ENCODE data around the gene MYD88. TPM values are rescaled to one million over a fixed set of nuclear protein-coding genes. Genes with fewer than 3 reads are reported as not detected.

The MYD88 gene
- total and polyA plus RNA-seq, 12 donors, result 4.2 to 22.3 (median 7.1) TPM

DNA sequence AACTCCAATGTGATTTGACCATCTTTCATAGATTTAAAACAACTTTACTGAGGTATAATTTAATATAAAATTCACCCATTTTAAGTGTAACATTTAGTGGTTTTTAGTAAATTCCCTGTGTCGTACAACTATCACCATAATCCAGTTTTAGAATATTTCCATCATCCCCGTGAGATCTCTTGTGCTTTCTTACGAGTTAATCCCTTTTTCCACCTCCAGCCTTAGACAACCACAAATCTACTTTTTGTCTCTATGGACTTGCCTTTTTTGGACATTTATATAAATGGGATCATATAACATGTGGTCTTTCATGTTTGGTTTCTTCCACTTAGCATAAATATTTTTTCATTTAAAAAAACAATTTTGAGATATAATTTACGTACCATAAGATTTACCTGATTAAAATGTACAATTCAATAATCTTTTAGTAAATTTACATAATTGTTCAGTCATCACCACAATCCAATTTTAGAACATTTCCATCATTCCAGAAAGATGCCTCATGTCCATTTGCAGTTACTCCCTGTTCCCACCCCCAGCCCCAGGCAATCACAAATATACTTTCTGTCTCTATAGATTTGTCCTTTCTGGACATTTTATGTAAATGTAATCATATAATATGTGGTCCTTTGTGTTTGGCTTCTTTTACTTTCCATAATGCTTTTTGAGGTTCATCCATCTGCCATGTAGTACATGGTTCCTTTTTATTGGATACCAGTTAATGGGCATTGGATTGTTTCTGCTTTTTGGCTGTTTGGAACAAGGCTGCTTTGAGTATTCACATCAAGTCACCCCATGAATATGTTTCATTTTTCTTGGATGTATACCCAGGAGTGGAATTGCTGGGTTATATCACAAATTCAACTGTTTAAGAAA is 29.9 kb downstream of the MYD88 start:
- ATAC-seq (no peak), DNase-seq (no peak)
- Histone ChIP-seq H3K9me3 (no peaks in the 10 kb centered on the region), H3K27ac (no peak overlapping the region), H3K27me3 (no peaks in the 10 kb centered on the region), H3K4me1 (peaks cover 3 to 58% (median 26%) of the 10 kb centered on the region in 9 donors), H3K36me3 (no peaks in the 10 kb centered on the region), H3K4me3 (no peak overlapping the region)
- intact Hi-C loops (cut with DNase I), result loop anchor here in 1 of 10 donors (10.0 kb wide), 1 partner anchor 56 kb away; no protein-coding TSS in a partner anchor
- no peak for TF ChIP-seq CTCF (IDR thresholded peaks at IDR 0.05)
- 94 to 98% methylated on average over 4 of the region's 4 CpGs for WGBS, 2 donors

DNA sequence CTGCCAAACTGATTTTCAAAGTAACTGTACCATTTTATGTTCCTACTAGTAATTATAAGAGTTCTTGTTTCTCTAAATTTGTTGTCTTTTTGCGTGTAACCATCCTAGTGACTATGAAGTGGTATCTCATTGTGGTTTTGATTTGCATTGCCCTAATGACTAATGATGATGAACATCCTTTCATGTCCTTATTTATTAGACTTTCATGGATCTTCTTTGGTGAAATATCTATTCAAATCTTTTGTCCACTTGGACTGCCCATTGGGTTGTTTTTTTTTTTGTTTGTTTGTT is 30.5 kb downstream of the MYD88 start:
- TF ChIP-seq CTCF (IDR thresholded peaks at IDR 0.05), result no peak
- WGBS, 2 donors, result 90 to 91% methylated on average over 1 of the region's 1 CpG
- ATAC-seq, result no peak
- Histone ChIP-seq H3K27ac (no peak overlapping the region), H3K4me1 (peaks cover 3 to 63% (median 25%) of the 10 kb centered on the region in 9 donors), H3K27me3 (no peaks in the 10 kb centered on the region), H3K36me3 (no peaks in the 10 kb centered on the region), H3K4me3 (no peak overlapping the region), H3K9me3 (no peaks in the 10 kb centered on the region)
- DNase-seq, result no peak
- intact Hi-C loops (cut with DNase I), result loop anchor here in 1 of 10 donors (10.0 kb wide), 1 partner anchor 56 kb away; no protein-coding TSS in a partner anchor

DNA sequence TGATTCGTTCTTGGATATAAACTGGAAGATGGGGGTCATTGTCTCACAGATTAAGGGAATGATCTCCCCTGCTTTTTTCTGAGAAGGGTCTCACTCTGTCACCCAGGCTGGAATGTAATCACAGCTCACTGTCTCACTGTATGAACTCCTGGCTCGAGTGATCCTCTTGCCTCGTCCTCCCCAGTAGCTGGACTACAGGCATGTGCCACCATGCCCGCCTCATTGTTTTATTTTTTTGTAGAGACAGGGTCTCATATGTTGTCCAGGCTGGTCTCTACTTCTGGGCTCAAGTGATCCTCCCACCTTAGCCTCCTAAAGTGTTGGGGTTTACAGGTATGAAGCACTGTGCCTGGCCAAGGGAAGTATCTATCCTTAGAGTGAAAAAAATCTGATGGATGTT is 32.3 kb downstream of the MYD88 start:
- Histone ChIP-seq H3K27ac (no peak overlapping the region), H3K4me3 (no peak overlapping the region), H3K4me1 (peaks cover 3 to 68% (median 28%) of the 10 kb centered on the region in 9 donors), H3K36me3 (no peaks in the 10 kb centered on the region), H3K9me3 (no peaks in the 10 kb centered on the region), H3K27me3 (no peaks in the 10 kb centered on the region)
- DNase-seq (no peak), ATAC-seq (no peak)
- intact Hi-C loops (cut with DNase I), result no loop called here
- no peak for TF ChIP-seq CTCF (IDR thresholded peaks at IDR 0.05)
- WGBS, 2 donors, result 78 to 89% methylated on average over 4 of the region's 4 CpGs

DNA sequence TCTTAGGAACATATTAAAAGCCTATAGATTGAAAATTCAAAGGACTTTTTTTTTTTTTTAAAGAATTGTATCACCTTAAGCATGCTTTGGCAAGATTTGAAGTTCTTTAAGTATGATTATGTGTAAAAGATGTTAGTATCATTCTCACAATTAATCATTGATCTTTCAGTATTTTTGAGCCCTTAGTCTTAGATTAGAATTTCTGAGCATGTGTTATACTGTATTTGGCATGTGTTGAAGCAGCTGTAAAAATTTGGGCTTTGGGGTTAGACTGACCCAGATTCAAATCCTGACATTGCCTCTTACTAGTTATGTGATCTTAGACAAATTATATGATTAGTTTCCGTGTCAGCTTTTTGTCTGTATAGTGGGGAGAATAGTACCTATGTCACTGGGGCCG is 33.2 kb downstream of the MYD88 start:
- peaks cover 0 to 64% (median 23%) of the 10 kb centered on the region in 9 donors for H3K4me1 ChIP-seq
- no peaks in the 10 kb centered on the region for H3K9me3 ChIP-seq

More for the DNA sequence above, 33.2 kb downstream of the MYD88 start:
- Histone ChIP-seq H3K27ac (no peak overlapping the region), H3K36me3 (no peaks in the 10 kb centered on the region), H3K4me3 (no peak overlapping the region), H3K27me3 (no peaks in the 10 kb centered on the region)
- TF ChIP-seq CTCF (IDR thresholded peaks at IDR 0.05), result no peak
- 89 to 90% methylated on average over 2 of the region's 2 CpGs for WGBS, 2 donors
- intact Hi-C loops (cut with DNase I), result no loop called here
- ATAC-seq, result no peak
- no peak for DNase-seq
